HG03108 (cell line): ENCODE data around the gene ANKRD17.
"Not testable (repeated sequence)": the region's sequence is repeated elsewhere in the genome, so short reads cannot be mapped to it uniquely, and the experiment has no call there.

Experiments used
- ATAC-seq: cut with Tn5 transposase; IDR thresholded peaks from one replicate; pipeline ENCODE4 v1.9.1; 2021; ENCODE audit warnings: moderate library complexity; ENCODE audit not compliant: unreplicated experiment

The ANKRD17 gene

GRCh38 chr4:73206236-73206635 lies 52.4 kb downstream of the ANKRD17 start:
- no peak for ATAC-seq

DNA sequence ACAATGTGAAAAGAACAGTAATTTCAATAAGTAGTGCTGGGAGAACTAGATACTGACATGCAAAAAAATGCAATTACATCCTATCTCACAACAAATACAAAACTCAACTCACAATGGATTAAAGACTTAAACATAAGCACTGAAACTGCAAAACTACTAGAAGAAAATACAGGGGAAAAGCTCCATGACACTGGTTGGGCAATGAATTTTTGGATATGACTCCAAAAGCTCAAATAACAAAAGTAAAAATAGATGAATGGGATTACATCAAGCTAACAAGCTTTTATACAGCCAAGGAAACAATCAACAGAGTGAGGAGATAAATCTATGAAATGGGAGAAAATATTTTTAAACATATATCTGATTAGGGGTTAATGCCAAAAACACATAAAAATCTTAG lies 53.1 kb downstream of the ANKRD17 start:
- no peak for ATAC-seq

GRCh38 chr4:73203976-73204375 lies 54.6 kb downstream of the ANKRD17 start:
- not testable (repeated sequence) for ATAC-seq

DNA sequence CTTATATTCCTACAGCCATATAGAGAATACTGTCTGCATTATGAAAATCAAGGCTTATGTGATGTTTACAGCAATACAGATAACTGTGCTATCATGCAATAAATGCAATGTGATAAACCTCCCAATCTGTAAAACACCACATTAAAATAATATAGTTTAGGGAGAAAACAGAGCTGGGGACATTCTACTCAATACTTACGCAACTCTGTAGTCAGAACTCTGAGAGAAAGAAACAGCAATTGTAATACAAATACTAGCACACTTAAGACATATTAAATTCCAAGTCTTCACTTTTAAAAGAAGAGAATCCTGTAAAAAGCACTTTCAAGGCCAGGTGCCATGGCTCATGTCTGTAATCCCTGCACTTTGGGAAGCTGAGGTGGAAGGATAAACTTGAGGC lies 61.4 kb downstream of the ANKRD17 start:
- ATAC-seq: no peak

- no peak for ATAC-seq
Observed at GRCh38 chr4:73194064-73194463, 64.5 kb downstream of the ANKRD17 start.

DNA sequence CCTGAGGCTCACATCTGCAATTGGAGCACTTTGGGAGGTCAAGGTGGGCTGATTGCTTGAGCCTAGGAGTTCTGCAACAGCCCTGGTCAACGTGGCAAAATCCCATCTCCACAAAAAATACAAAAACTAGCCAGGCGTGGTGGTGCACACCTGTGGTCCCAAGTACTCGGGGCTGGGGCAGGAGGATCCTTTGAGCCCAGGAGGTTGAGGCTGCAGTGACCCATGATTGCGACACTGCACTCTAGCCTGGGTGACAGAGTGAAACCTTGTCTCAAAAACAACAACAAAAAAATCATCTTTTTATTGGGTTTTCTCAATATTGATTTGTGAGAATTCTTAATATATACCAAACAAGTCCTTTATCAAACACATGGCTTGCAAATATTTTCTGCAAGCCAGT lies 64.9 kb downstream of the ANKRD17 start:
- ATAC-seq: peak; percentile 12

DNA sequence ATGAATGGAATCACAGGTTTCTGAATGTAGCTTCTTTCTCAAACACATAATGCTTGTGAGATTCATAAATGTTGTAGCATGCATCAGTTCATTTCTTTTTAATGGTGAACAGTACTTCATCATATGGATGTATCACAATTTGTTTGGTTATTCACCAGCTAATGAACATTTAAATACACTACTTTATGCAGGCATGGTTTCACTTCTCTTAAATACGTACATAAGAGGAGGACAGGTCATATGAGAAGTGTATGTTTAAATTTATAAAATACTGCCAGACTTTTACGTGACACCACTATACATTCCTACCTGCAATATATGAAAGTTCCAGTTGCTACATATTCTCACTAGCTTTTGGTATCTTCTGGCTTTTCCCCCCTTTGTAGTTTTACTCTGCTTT lies 65.4 kb downstream of the ANKRD17 start:
- peak; percentile 61 for ATAC-seq

- no peak for ATAC-seq
Observed at GRCh38 chr4:73189274-73189810, 69.3 kb downstream of the ANKRD17 start.

GRCh38 chr4:73187325-73187724 lies 71.3 kb downstream of the ANKRD17 start:
- no peak for ATAC-seq

- no peak for ATAC-seq
Observed at GRCh38 chr4:73185903-73186302, 72.7 kb downstream of the ANKRD17 start.

DNA sequence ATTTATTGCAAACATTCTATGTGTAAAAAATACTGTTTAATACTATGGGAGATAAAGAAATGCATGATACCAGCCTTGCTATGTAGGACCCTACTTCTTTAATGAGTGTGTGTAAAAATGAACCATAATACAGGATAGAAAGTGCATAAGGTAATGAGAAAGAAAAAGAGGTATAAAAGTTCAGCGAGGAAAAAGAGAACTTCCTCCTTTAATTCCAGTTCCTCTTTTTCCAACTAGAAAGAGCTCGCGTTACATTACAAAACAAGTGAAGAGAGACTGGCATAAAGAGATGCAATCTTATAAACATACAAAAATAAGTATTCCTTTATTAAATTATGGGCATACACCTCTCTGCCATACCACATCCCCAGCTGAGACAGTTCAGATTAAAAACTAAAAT lies 77.4 kb downstream of the ANKRD17 start:
- no peak for ATAC-seq

DNA sequence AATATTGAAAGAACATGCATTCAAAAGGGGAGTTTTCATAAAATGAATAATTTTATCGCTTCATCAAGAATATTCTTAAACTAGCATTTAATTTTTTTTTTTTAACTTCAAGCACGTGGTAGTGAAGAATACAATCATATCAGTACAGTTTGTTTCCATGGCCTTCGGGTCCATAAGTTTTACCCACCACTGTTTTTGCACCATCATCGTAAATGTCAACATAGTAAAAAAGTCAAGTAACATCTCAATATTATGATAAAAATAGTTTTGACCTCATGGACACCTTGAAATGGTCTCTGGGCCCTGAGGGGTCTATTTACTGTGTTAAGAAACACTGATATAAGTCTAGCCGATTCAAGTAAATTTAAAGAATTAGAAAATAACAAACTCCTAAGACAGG lies 80.2 kb downstream of the ANKRD17 start:
- ATAC-seq: no peak

DNA sequence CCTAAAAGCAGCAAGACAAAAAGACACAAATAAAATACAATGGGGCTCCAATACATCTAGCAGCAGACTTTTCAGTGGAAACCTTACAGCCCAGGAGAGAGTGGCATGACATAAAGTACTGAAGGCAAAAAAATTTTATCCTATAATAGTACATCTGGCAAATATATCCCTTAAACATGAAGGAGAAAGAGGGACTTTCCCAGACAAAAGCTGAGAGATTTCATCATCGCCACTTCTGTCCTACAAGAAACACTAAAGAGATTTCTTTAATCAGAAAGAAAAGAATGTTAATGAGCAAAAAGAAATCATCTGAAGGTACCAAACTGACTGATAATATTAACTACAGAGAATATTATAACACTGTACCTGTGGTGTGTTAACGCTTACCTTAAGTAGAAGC lies 86.4 kb downstream of the ANKRD17 start:
- ATAC-seq: no peak

DNA sequence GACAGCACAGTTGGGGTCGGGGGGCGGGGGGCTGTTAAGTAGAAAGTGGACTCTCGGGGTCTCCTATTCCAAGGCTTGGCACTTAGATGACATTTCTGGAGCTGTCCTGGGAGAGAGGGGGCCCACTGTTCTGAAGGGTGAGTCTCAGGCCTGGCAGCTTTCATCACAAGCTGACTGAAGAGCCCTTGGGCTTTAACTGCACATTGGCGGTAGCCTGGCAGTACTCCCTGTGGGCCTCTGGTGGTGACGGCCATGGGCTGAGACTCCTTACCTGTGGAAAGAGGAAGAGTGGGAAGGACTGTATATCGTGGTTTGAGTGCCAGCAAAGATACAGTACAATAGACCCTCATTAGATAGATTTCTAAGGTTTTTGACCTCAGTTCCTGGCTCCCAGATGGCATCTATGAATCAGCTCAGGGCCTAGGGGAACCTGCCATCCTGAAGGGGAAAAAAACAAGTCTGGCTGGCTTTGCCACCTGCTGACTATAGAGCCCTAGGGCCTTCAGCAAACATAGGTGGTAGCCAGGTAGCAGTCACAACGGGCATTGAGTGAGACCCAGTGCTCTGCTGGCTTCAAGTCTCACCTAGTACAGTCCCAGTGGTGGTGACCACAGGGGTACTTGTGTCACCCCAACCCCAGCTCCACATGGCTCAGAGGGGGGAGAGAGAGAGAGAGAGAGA lies 87.9 kb downstream of the ANKRD17 start:
- no peak for ATAC-seq

- no peak for ATAC-seq
Observed at GRCh38 chr4:73166212-73166611, 92.4 kb downstream of the ANKRD17 start.

DNA sequence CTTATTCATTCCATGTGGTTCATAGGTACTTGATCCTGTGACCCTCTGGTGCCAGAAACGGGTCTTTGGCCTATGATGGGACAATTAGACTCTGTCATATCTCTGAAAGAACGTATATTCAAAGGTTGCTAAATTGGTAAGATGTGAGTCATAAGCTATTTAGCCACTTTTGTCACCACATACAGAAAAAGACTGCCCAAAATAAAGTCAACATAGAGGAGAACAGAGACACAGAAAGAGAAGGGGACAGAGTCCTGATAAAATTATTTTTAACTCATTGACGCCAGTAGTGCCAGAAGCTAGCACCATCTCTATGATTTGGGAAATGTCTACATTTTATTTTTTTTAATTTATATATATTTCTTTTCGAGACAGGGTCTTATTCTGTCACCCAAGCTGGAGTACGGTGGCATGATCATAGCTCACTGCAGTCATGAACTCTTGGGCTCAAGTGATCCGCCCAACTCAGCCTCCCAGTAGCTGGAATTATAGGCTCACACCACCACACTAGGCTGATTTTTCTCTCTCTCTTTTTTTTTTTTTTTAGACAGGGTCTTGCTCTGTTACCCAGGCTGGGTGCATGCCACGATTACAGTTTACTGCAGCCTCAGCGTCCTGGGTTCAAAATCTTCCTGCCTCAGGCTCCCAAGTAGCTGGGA lies 96.9 kb downstream of the ANKRD17 start:
- no peak for ATAC-seq

GRCh38 chr4:73156394-73156793 lies 102.2 kb downstream of the ANKRD17 start:
- ATAC-seq: no peak

GRCh38 chr4:73152893-73153292 lies 105.7 kb downstream of the ANKRD17 start:
- ATAC-seq: no peak

DNA sequence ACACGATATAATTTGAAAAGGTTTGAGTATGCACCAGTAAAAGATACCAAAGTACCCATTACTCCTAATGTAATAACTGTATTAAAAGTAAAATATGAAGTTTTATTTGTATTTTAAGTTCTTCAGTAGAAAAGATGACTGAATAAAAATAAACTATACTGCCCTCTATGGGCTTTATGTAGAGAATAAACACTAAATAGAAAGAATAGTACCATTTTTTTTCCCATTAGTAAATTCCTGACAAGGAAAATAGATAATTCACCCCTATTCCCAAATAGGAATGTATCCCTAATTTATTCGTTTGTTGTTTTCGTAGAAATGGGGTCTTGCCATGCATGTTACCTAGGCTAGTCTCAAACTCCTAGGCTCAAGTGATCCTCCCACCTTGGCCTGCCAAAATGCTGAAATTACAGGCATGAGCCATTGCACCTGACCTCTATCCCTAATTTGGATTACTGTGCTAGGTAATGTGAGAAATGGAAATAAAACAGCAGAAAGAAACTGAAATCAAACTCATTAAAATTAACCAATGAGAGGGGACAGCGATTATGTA lies 115.5 kb downstream of the ANKRD17 start:
- ATAC-seq: no peak

DNA sequence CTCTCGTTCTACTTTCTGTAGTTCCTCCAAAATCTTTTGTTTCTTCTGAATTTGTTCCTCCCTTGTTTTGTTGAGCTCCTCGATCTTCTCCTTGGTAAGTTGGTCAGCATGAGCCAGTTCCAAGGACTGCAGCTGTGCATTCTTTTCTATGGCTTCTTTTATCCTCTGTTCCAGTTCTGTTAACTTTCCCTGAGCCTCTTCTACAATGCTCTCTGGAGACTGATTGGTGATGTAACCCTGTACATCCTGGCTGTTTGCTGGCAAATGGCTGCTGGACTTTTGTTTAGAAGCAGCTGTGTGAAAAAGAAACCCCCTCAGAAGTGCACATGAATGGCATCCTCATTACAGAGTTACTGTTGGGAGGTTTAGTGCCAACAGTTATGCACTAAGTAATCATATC lies 118.6 kb downstream of the ANKRD17 start:
- ATAC-seq: no peak

DNA sequence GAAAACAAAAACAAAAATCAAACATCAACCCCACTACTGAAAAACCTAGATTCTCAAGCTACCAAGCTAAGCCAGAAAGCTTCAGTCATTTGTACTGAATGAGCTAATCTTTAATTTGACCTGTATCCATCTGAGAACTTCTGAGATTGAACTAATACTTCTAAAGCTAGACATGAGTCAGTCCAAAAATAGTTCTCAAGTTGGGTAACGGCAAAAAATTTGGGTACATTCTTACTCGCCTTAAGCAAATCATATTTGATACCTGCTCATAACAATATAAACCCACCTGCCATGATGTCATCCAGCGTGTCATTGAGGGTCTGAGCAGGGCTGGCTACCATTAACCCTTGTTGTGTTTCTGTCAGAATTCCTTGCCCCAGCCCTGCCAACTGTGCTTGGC lies 119.4 kb downstream of the ANKRD17 start:
- ATAC-seq: no peak

- no peak for ATAC-seq
Observed at GRCh38 chr4:73137121-73137520, 121.5 kb downstream of the ANKRD17 start.
